NCI-H345 treated with DMSO at 0.1 percent for 48 hours (cell line): ENCODE measurements around the gene FGGY.
A peak's percentile ranks its signal among the peaks of the same experiment; 100 is the strongest.

Experiments
- DNase-seq: peaks from one replicate; lab custom pipeline; 2025; ENCODE audit not compliant: unreplicated experiment; lab: John Stamatoyannopoulos, UW

Gene FGGY

DNA sequence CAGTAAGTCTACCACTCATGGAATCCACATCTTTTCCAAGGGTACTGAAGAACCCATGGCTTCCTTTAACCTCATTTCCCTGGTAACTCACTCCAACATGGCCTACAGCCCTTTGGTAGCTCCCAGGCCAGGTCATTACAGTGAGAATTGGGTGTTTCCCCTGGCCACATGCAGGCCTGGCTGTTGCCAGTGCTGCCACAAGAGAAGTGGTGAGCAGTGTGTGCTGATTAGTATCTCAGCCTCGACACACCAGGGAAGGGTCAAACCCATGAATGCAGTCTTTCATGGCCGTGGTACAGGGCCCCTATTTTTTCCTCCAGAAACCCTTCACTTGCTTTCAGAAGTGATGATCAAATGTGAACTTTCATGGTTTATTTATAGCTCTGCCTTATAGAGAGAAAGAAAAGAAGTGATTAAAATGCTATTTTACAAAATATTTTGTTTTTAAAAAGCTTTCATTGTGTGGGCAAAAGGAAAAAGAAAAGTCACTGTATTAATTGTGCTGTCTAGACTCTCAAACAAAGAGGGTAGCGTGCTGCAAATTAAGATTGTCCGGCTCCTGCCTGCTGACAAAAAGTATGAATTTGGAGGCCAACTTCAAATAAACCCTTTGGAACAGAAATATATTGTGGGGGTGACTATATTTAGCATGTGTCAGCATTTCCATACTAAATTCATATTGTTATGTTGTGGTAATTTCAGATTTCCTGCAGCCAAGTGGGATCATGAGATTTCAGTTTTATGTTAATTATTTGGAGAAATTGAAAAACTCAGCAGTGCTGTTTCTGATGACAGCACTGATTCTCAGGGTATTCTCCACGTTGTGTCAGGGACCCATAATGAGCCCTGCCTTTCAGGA is 455.9 kb downstream of the FGGY start:
- DNase-seq: no peak

GRCh38 chr1:59755069-59755685 is 458.3 kb downstream of the FGGY start:
- no peak for DNase-seq

DNA sequence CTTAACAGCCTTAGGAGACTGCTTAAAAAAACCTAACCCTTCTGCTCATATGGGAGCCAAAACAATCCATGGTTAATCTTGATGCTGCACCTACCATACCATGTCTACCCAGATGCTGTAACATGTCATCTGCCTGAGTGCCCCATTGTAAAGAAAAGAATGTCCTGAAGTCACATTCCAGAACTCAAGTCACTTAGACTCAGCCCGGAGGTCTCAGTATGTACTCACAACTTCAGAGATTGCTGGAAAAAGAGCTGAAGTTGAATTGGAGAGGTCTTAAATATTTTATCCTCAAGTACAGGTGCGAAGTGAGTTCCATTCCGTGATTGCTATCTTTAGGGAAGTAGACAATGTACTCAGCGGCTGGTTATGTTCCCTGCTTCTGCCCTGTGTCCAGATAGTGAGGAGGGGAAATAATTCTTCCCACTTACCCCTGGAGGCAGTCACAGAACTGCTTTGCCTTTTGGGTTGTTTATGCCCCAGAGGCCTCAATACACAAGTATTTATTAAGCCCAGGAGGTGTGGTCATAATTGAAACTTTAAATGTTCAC is 460.4 kb downstream of the FGGY start:
- no peak for DNase-seq

DNA sequence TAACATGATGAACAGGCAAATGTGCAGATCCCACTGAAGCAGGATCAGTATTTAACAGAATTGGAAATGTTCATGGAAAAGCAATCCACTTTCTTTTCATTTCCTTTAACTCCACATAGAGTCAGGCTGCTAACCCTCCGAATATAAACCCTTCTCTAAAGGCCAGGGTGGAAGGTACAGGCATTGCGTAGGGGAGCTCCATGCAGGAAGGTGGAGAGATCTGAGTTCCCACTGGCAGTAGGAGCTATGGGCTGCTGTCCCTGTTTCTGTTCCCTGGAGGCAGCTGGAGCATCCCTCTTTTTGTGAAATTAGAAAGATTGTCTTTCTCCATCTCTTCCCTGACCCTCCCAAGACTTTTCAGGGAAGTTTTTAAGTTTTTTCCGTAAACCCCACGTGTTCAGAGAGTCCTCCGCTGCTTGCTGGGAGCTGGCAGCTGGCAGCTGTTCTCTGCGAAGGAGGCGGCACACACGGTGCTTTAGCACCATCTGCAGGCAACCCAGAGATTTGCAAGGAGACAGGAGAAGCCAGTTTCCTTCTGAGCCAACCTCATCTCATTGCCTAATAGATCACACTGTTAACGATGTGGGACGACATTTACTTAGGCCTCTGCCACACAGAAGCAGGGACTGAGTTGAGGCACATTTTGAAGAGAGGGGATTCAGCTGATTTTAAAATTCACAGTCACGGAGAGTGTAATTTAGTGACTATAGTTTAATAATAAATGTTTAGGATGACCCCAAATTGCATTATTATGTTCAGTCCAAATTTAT is 462.4 kb downstream of the FGGY start:
- peak; percentile 74 for DNase-seq

DNA sequence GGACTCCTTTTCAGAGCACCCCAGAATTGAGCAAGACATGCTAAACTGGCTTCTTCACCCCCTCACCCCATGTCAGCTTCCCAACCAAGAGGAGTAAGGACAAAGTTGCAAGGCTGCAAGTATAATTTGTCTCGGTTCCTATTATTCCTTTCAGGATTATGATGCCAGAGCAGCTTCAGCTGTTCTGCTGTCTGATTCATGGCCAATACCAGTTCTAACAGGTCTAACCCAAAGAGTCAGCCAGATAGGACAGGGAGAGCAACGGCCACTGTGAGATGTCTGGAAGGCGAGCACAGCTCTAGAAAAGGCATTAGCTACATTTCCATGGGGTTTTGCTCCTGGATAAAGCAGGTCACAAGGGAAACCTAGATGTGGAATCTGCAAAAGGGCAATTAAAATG is 464.5 kb downstream of the FGGY start:
- DNase-seq: no peak

DNA sequence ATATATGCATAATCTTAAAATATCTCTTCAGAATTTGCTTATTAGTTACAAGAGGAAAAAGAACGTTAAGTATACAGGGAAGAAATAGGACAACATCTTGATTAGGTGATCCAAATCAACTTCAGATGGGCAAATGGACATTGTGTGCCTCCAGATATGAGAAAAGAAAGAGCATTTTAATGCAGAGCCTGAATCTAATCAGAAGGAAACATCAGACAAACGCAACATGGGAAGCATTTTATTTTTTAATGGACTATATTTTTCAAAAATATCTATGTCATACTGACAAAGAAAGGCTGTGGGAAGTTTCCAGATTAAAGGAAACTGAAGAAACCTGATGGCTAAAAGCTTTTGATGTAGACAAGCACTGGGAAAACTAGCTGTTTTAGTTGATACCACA is 466.5 kb downstream of the FGGY start:
- no peak for DNase-seq

DNA sequence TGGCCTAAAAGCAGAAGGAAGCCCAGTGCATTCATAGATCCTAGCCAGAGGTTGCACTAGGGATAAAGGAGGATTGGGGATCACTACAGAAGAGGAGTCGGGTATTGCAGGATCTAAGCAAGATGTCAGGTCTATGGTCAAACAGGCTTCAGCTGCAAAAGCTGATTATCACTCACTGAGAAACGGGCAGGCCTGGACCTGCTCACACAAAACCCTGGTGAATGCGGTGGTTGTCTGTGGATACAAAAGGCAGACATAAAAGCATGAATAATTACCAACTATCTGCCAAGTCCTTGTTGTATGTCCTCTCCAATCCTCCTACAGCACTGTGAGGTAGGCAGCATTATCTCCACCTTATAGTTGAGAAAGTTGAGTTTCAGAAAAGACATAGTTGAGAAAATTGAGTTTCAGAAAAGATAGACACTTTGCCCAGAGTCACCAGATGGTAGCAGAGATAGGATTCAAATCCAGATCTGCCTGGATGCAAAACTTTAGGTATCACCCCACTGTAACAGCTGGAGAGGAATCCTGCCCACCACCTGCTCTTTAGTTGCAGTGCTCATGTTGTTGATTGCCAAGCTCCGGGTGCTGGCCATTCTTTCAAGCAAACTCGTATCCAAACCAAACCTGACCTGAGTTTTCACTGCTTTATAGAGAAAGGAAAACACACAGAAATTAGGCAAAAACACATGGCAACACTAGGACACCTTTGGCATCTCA is 468.3 kb downstream of the FGGY start:
- DNase-seq: peak; percentile 93

DNA sequence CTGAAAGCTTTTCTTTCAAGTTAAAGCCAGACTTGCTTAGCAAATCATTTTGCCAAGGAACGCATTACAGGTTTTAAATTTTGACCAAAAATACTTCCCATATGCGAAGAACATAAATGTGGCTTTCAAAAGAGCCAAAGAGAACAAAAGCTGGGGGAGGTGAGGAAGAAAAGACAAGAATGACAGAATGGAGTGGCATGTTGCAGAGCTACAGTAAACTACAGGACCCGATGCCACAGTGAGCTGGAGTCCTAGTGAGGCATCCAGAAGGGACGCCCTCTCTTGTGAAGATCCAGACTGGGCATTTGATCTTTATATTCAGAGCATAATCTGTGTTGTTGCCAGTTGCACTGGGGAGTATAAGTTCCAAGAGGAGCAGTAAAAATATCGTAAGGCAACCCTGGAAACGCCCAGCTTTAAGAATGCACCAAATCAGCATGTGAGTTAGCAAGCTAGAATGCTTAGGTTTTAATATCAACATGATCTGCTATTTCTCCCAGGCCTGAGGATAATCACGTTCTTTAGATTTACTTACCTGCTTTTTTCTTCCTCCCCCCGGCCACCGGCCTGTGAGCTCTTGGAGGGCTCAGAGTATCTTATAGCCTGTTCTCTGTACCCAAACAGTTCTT is 469.4 kb downstream of the FGGY start:
- DNase-seq: no peak

GRCh38 chr1:59767119-59767518 is 470.2 kb downstream of the FGGY start:
- DNase-seq: peak; percentile 26

DNA sequence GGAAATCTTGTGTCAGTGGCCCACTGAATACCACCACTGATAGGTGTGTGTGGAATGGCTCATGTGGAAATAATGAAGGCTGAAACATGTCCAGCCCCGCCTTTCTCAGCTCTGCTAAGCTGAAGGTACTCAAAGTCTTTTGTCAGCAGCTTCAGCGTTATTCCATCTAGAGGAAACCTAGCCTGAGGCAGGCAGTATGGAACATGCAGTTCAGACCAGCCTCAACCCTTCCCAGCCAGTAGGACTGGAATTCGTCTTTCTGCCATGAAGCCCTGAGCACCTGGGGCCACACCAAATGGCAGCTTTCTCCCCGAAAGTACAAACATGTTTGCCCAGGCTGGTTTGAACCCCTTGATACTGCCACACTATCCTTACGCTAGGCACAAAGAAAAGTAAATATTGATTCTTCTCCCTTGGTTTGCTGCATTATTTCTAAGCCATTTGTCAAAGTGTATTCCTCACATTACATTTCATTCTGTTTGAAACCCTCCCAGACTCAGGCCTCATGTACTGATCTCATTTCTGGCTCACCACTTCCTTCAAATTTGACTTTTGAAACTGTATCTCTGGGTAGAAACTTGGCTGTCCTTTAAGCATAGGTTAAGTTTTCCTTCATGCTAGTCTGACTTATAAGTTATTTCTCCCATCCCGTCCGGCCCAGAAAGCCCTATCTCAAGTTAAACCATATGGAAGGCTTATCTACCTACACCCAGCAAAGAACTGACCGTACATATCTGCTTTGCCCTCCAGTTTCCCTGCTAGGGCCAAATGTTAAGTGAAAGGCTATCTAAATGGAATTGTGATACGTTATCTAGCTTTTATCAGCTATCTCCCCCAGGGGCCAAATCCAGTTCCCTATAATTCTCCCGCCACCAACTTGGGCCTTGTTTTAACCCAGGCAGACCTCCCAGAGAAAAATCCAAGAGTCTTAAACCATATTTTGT is 472.2 kb downstream of the FGGY start:
- peak; percentile 99 for DNase-seq

GRCh38 chr1:59769736-59770095 is 472.8 kb downstream of the FGGY start:
- DNase-seq: no peak

GRCh38 chr1:59771361-59771760 is 474.5 kb downstream of the FGGY start:
- DNase-seq: no peak

DNA sequence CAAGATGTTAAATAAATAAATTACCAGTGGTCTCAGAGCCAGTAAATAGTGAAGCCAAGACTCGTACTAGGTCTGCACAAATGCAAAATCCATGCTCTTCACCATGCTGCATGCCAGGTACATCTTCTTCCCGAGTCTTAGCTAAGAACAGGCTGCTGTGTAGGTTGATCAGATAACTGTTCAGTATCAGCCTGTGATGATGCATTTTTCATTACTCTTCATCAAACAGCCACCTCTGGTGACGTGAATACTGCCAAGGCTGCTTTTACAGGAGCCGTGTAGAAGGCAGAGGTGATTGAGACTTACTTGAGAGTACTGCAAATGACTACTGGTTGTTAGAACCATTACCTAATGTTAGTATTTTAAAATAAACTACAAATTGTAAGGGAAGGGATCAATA is 478.6 kb downstream of the FGGY start:
- no peak for DNase-seq

DNA sequence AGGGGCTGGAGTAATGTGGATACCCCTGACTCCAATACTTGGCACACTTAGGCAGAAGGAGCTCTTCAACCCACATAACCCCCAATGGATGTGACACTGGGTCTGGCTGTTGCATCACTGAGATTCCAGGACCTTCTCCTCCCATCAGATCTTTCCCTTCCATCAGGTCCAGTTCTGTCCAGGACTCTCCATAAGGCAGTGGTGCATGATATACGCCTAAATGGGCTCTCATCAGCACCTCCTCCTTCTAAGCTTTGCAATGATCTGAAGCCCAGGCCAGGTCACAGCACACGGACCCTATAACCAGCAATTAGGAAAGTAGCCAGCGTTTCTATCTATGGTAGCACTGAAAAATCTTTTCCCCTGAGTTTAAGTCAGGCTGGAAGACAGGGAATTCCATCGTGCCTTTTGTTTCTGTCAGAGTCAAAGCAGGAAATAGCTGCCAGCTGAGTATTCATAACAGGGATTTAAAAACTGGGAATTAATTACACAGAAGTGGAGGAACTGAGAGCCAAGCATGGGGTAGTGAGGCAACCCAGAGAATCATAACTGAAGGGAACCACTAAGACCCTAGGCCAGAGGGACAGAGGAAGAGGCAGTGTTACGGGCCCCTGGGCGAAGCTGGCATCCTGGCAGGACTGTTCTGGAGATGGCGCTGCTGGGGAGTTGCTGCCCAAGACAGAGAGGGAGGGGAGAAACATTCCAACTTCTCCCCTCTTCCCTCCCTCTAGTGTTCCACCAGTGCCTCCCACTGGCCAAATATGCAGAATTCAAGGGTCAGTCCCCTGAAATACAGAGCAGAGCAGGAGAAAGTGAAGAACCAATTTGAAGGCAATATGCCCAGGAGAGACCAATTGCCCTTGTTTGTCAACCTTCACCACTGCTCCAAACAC is 480.3 kb downstream of the FGGY start:
- DNase-seq: no peak

DNA sequence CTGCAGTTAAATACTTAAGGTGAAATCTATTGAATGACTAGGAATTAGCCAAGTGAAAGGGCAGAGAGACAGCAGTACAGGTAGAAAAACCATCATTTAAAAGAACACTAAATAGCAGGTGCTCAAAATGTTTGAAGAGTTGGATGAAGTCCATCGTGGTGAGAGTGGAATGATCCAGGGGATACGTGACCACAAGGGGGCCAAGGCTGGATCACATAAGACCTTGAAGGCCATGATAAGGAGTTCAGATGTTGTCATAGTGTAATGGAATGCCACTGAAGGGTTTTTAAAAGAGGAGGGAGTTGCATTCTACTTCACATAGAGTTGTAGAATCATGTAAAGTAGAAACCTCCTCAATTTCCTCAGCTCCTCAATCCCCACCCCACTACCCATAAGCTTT is 483.1 kb downstream of the FGGY start:
- no peak for DNase-seq

GRCh38 chr1:59788825-59789224 is 491.9 kb downstream of the FGGY start:
- DNase-seq: no peak

DNA sequence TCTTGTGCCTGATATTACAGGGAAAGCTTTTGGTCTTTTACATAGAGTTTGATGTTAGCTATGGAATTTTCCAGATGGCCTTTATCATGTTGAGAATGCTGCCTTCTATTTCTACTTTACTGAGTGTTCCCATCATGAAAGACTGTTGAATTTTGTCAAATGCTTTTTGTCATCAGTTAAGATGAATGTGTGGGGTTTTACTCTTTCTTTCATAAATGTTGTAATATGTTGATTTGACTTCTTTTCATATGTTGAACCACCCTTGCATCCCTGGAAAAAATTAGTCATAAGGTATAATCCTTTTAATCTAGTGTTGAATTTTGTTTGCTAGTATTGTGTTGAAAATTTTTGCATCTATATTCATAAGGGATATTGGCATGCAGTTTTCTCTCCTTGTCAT is 501.7 kb downstream of the FGGY start:
- no peak for DNase-seq

GRCh38 chr1:59803458-59804038 is 506.7 kb downstream of the FGGY start:
- no peak for DNase-seq
